ENCODE data around the gene PRKAG2.

The PRKAG2 gene

DNA sequence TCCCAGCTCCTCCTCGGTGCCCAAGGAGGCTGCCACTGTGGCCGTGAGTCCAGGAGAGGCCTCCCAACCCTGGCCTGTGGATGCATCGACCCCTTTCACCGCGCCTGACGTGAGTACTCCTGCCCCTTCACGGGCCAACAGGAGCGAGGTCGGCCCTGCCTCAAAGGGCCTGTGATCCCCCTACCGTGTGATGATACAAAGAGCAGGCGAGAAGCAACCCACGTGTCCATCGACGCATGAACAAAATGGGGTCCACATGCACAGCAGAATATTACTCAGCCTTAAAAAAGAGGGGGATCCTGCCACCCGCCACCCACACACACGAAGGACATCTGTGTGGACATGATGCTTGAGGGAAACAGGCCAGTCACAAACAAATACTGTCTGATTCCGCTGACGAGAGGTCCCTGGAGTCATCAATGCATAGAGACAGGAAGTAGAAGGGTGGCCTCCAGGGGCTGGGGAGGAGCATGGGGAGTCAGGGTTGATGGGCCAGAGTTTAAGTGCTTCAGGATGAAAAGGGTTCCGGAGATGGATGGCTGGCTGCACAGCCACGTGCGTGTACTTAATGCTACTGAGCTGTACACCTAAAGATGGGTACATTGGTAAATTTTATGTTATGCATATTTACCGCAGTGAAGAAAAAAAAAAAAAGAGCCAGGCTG is 151.9 kb downstream of the PRKAG2 start:
- Mint-ChIP-seq H3K27me3 (no peaks in the 10 kb centered on the region), H3K4me3 (no peak overlapping the region), H3K36me3 (ENCODE audit: low read depth) (no peaks in the 10 kb centered on the region), H3K4me1 (peaks cover 26% of the 10 kb centered on the region), H3K9me3 (no peaks in the 10 kb centered on the region), H3K27ac (no peak overlapping the region)
- no peak for DNase-seq
- no peak for ATAC-seq

DNA sequence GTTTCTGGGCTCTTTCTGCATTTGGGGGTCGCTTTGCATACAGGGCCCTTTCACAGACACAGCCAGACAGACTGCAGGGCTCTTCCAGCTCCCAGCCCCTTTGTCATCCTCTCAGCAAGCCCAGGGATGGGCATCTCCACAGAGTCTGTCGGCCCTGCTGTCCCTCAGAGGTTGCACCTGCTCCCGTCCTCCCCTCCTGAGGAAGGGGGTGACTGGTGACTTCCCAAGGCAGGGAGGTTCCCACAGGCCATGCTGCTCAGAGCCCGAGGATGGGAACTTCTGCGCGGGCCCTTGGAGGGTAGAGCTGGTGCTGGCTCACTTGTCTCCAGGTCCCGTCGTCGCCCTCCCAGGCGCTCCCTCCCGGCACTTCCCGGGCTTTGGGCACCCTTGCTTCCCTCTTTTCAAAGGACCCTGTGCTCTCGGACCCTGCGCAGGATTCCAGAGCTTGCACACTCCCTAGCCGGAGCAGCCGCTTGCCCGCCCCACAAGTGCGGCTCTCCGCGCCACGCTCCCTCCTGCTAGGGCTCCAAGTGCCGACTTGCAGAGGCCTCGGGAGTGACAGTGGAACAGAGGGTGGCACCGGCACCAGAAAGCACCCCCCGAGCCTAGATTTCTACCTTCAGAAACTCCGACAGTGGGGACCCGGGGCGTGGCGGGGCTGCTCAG is 152.5 kb downstream of the PRKAG2 start:
- no peak for ATAC-seq
- peaks cover 26% of the 10 kb centered on the region for H3K4me1 Mint-ChIP-seq
- DNase-seq = no peak
- no peak overlapping the region for H3K4me3 Mint-ChIP-seq
- H3K27me3 Mint-ChIP-seq = no peaks in the 10 kb centered on the region
- H3K36me3 Mint-ChIP-seq (ENCODE audit: low read depth) = no peaks in the 10 kb centered on the region
- no peaks in the 10 kb centered on the region for H3K9me3 Mint-ChIP-seq
- no peak overlapping the region for H3K27ac Mint-ChIP-seq

DNA sequence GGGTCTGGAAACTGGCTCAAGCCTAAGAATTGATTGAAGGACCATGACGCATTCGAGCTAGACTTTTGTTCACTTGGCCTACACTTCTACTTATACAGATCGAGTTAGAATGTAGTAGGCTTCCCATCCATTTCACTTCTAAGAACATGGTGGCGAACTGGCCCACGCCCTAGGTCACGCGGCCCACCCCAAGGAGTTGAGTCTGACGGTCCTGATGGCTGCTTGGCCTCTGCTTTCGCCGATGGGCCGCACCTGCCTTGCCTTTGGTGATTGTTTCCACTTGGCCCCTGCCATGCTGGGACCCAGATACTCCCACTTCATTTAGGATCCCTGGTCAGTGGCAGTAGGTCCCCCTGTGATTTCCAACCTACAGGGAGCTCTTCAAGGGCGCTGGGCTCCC is 153.6 kb downstream of the PRKAG2 start:
- H3K4me1 Mint-ChIP-seq = peaks cover 20% of the 10 kb centered on the region
- H3K9me3 Mint-ChIP-seq = no peaks in the 10 kb centered on the region
- DNase-seq = no peak
- H3K36me3 Mint-ChIP-seq (ENCODE audit: low read depth) = no peaks in the 10 kb centered on the region
- no peak overlapping the region for H3K4me3 Mint-ChIP-seq
- no peak overlapping the region for H3K27ac Mint-ChIP-seq
- H3K27me3 Mint-ChIP-seq = no peaks in the 10 kb centered on the region
- no peak for ATAC-seq

DNA sequence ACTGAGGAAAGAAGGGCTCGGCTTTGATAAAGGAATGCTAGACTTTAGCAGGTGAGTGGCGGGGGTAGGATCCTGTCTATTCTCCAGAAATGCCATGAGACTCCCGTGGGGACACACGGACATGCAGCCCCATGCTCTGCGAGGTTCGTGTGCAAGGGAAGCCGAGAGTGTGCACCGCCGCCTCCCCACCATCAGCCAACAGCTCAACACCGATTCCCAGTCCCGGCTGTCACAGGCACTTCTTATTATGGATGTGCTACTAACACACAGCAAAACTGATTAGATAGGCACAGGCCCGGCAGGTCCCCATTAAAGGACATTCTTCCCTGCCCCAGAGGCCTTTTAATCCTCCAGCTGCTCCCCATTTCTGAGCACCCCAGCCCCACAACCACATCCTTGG is 154.4 kb downstream of the PRKAG2 start:
- Mint-ChIP-seq H3K9me3 (no peaks in the 10 kb centered on the region), H3K27ac (no peak overlapping the region), H3K4me3 (no peak overlapping the region), H3K4me1 (peaks cover 13% of the 10 kb centered on the region), H3K27me3 (no peaks in the 10 kb centered on the region), H3K36me3 (ENCODE audit: low read depth) (no peaks in the 10 kb centered on the region)
- DNase-seq = no peak
- ATAC-seq = no peak

DNA sequence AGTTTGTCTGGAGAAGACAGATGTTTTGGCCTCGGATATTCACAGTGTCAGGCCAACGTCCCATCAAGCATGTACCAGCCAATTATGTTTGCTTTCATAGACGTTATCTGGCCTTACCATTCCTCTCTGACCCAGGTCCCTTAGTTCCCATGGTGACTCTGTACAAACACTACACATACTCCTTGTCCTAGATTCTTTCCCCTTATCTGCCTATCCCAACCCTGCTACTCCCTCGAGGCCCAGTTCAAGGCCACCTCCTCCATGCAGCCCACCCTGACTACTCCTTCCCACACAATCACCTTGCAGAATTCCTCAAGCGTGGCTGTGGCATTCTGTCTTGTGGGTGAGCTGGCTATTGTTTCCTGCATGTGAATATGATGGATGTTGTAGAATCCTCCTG is 155.2 kb downstream of the PRKAG2 start:
- Mint-ChIP-seq H3K27ac (no peak overlapping the region), H3K4me3 (no peak overlapping the region), H3K36me3 (ENCODE audit: low read depth) (no peaks in the 10 kb centered on the region), H3K9me3 (no peaks in the 10 kb centered on the region), H3K4me1 (peaks cover 6% of the 10 kb centered on the region), H3K27me3 (no peaks in the 10 kb centered on the region)
- DNase-seq = no peak
- ATAC-seq = no peak

DNA sequence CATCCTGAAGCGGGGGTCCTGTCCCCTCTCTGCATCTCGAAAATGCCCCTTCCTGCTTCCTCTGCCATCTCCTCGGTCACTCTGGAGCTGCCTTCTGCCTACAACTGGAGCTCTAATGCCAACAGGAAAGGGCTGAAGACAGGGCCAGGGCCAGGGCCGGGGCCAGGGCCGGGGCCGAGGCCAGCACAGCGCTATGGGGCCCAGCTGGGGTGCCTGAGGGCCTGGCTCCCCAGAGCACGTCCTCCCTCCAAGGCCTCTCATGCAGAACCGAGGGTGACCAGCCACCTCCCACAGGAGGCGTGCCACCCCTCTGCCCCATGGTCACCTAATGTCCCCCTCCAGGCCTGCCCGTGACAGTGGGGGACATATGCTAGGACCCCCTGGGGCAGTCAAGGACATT is 155.7 kb downstream of the PRKAG2 start:
- DNase-seq (no peak), ATAC-seq (no peak)
- no peaks in the 10 kb centered on the region for H3K9me3 Mint-ChIP-seq
- no peaks in the 10 kb centered on the region for H3K36me3 Mint-ChIP-seq (ENCODE audit: low read depth)
- H3K27ac Mint-ChIP-seq = no peak overlapping the region
- H3K4me1 Mint-ChIP-seq = peaks cover 4% of the 10 kb centered on the region
- no peak overlapping the region for H3K4me3 Mint-ChIP-seq
- no peaks in the 10 kb centered on the region for H3K27me3 Mint-ChIP-seq

DNA sequence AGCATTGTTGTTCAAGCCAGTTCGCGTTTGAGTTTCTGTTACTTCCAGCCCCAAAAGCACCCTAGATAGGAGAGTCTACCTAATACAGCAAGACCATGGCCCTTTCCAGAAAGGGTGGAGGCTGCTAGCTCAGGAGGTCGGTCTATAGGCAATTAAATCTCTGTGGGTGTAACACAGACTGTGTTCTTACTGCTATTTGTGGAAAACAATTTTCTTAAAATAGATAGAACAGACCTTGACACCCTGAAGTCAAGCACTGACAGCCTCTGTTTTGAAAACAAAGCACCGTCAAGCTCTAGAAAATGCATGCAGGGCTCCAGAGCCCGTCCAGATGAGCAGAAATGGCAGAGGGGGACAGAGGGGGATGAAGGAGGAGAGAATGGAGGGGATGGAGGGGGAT is 156.6 kb downstream of the PRKAG2 start:
- H3K4me1 Mint-ChIP-seq = peaks cover 2% of the 10 kb centered on the region
- no peak for DNase-seq
- no peaks in the 10 kb centered on the region for H3K9me3 Mint-ChIP-seq
- no peaks in the 10 kb centered on the region for H3K27me3 Mint-ChIP-seq
- no peak for ATAC-seq
- H3K27ac Mint-ChIP-seq = no peak overlapping the region
- no peak overlapping the region for H3K4me3 Mint-ChIP-seq
- H3K36me3 Mint-ChIP-seq (ENCODE audit: low read depth) = no peaks in the 10 kb centered on the region

DNA sequence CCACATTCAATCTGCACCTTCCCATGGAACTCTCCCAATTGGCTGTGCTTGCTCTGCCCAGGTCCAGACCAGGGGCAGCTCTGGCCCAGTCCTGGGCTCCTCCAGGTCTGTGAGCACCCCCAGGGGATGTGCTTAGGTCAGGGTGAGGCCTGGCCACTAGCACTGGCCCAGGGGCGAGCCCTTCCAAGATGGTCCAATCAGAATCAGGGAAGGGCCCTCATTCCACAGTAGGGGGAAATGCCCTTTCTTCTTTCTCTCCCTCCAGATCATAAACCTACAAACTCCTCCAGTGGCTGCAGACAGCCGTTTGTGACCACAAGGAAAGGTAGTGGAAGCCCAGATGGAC is 157.0 kb downstream of the PRKAG2 start:
- no peaks in the 10 kb centered on the region for H3K36me3 Mint-ChIP-seq (ENCODE audit: low read depth)
- no peaks in the 10 kb centered on the region for H3K4me1 Mint-ChIP-seq
- no peaks in the 10 kb centered on the region for H3K27me3 Mint-ChIP-seq
- no peak overlapping the region for H3K27ac Mint-ChIP-seq
- H3K9me3 Mint-ChIP-seq = no peaks in the 10 kb centered on the region
- no peak for ATAC-seq
- H3K4me3 Mint-ChIP-seq = no peak overlapping the region
- DNase-seq = no peak

DNA sequence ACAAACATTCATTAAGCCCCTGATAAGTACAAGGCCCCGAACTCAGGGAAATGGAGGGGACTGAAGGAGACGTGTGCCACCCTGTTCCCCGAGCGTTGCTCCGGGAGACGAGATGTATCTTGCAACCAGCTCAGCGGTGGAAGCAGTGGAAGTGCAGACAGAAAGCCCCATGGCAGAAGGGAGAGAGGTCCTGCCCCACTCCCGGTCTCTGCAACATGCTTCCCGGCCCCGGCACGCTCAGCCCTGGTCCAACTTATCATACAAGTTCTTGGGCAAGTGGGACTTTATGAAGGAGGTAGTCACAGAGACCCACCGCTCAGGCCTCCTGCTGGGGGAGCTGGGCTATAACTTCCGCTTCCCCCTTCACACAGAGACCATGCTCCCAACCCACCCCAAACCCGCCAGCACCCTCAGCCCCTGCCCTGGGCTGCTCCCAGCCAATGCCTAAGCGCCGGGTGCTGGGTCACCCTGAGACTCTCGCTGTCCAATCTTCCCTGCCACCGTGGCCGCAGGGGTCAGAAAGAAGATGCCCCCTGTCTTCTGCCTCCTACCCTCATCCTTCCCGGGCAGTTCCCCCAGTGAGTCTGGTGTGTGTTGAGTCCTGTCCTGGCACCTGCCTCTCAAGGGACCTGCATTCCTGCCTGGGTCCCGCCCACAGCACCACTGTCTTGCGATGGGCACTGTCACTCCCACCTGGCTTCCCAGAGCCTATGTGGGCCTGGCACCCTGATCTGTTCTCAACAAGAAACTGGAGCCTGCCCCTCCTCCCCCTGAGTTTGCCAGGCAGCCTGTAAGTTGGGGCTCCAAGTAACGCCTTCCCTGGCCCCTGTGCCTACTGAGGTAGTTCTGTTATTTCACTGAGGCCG is 157.7 kb downstream of the PRKAG2 start:
- H3K9me3 Mint-ChIP-seq = no peaks in the 10 kb centered on the region
- ATAC-seq (no peak), DNase-seq (no peak)
- no peak overlapping the region for H3K27ac Mint-ChIP-seq
- H3K27me3 Mint-ChIP-seq = no peaks in the 10 kb centered on the region
- no peaks in the 10 kb centered on the region for H3K36me3 Mint-ChIP-seq (ENCODE audit: low read depth)
- H3K4me1 Mint-ChIP-seq = no peaks in the 10 kb centered on the region
- H3K4me3 Mint-ChIP-seq = no peak overlapping the region

DNA sequence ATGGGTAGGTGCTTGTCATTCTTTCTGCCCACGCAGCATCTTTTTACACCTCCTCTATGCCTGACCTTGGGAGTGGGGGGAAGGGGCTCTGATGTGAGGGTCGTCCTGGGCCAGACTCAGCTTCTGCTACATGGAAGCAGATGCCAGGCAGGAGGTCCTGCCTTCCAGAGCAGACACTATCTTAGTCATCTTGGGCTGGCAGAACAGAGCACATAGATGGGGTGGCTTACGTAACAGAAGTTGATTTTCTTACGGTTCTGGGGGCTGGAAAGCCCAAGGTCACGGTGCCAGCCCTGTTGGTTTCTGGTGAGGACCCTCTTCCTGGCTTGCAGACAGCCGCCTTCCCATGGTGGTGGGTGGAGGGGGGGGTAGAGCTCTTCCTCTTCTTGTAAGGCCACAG is 159.0 kb downstream of the PRKAG2 start:
- no peaks in the 10 kb centered on the region for H3K27me3 Mint-ChIP-seq

DNA sequence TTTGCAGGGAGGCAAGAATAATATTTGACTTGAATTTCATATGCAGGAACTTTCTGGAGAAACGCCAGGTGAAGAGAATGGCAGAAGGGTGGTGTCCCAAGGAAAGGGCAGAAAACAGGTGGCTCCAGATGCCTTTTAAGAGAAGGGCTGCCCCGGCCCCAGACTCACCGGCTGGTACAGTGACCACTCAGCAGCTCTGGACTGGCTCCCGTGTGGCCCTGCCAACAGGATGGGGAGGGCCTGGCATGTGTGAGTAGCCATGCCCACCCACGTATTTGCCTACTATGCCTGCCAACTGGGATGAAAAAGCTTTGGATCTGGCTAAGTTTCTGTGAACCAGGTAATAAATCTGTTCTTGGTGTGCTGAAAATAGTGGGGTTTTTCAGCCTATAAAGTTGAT is 159.5 kb downstream of the PRKAG2 start:
- no peak for ATAC-seq
- no peaks in the 10 kb centered on the region for H3K27me3 Mint-ChIP-seq
- peaks cover 5% of the 10 kb centered on the region for H3K4me1 Mint-ChIP-seq
- H3K36me3 Mint-ChIP-seq (ENCODE audit: low read depth) = no peaks in the 10 kb centered on the region
- no peaks in the 10 kb centered on the region for H3K9me3 Mint-ChIP-seq
- H3K27ac Mint-ChIP-seq = no peak overlapping the region
- DNase-seq = no peak
- no peak overlapping the region for H3K4me3 Mint-ChIP-seq

More for the DNA sequence above, 159.0 kb downstream of the PRKAG2 start:
- no peak for DNase-seq
- Mint-ChIP-seq H3K9me3 (no peaks in the 10 kb centered on the region), H3K4me1 (no peaks in the 10 kb centered on the region), H3K27ac (no peak overlapping the region), H3K4me3 (no peak overlapping the region), H3K36me3 (ENCODE audit: low read depth) (no peaks in the 10 kb centered on the region)
- ATAC-seq = no peak

DNA sequence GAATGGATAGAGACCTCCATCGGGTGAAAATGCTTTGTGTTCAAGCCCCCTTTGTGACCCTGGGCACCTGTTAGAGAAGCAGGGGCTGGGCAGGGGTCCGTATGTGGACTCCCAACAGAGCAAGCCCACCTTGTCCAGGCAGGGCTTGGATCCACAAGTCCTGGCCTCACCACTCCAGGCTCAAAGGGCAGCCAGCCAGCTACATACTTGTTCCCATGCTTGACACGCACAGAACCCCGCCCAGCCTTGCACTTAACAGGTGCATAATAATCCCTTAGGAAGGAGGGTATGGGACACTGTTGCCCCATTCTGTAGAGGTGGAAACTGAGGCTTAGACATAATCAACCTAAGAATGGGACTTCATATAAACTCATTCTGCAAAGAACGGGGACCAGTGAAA is 160.6 kb downstream of the PRKAG2 start:
- no peak overlapping the region for H3K27ac Mint-ChIP-seq
- no peaks in the 10 kb centered on the region for H3K36me3 Mint-ChIP-seq (ENCODE audit: low read depth)
- no peaks in the 10 kb centered on the region for H3K9me3 Mint-ChIP-seq
- peaks cover 10% of the 10 kb centered on the region for H3K4me1 Mint-ChIP-seq
- no peak overlapping the region for H3K4me3 Mint-ChIP-seq
- H3K27me3 Mint-ChIP-seq = no peaks in the 10 kb centered on the region
- ATAC-seq (no peak), DNase-seq (no peak)

DNA sequence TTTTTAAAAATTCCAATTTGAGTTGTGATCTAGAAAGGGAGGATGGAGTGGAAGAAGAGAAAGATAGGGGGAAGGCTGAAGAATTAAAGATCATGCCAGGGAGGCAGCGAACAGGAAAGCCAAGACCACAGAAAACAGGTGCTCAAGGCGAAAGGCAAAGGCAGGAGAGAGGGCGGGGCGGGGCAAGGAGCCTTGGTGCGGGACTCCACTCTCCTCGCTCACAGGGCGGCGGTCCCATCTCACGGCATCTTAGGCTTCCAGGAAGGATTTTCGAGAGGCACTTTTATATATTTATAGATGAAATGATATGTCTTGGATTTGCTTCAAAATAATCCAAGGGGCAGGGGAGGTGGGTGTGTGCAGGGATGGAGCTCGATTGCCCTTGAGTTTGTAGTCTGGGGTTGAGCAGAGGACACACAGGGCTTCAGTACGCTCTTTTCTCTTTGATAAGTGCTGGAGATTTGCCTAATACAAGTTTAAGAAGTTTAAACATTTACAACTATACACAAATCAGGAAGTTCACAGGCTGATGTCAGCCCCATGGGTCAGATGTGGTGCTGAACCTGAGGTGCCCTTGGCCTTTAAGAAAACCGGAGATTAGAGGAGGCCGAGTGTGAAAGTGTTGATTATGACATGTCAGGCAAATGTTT is 161.1 kb downstream of the PRKAG2 start:
- DNase-seq (no peak), ATAC-seq (no peak)
- Mint-ChIP-seq H3K4me1 (peaks cover 10% of the 10 kb centered on the region), H3K36me3 (ENCODE audit: low read depth) (no peaks in the 10 kb centered on the region), H3K4me3 (no peak overlapping the region), H3K27ac (no peak overlapping the region), H3K27me3 (no peaks in the 10 kb centered on the region), H3K9me3 (no peaks in the 10 kb centered on the region)

DNA sequence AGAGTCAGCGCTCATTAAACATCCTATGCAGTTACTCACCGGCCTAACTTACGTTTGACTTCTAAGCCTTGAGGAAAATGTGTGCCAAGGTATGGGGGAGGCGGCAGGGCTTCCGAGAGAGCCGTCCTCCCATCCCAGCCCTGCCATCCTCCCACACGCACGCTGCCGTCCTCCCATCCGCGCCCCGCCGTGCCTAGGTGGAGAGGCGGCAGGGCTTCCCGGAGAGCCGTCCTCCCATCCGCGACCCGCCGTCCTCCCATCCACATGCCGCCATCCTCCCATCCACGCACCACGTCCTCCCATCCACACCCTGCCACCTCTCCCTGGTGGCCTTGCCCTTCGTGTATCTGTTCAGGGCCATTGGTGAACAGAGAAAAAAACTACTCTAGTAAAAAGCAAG is 162.7 kb downstream of the PRKAG2 start:
- Mint-ChIP-seq H3K27ac (no peak overlapping the region), H3K4me1 (peaks cover 10% of the 10 kb centered on the region), H3K9me3 (no peaks in the 10 kb centered on the region), H3K36me3 (ENCODE audit: low read depth) (no peaks in the 10 kb centered on the region), H3K4me3 (no peak overlapping the region), H3K27me3 (no peaks in the 10 kb centered on the region)
- no peak for ATAC-seq
- DNase-seq = no peak

DNA sequence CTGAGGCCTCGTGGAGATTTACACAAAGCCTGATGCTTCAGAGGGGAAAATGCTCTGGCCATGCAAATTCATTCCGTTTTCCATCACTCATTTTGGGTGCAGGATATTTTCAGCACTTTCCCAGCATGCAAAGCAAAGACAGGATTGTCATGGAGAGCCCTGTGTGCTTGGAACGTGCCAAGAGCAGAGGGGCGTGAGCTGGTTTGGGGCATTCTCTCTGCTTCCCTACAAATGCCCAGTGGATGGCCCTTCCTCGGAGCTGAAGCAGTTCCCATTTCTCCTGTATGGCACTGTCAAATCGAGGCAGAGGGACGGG is 164.1 kb downstream of the PRKAG2 start:
- Mint-ChIP-seq H3K27ac (no peak overlapping the region), H3K4me1 (peaks cover 10% of the 10 kb centered on the region), H3K9me3 (no peaks in the 10 kb centered on the region), H3K36me3 (ENCODE audit: low read depth) (no peaks in the 10 kb centered on the region), H3K4me3 (no peak overlapping the region), H3K27me3 (no peaks in the 10 kb centered on the region)
- DNase-seq = no peak
- no peak for ATAC-seq
